ENCODE data around the gene TNRC6A. TPM values are rescaled to one million over a fixed set of nuclear protein-coding genes. Genes with fewer than 3 reads are reported as not detected.

TNRC6A gene
- total and polyA plus RNA-seq, 10 of the 15 experiments (the other 5 are each of a cell fraction or from before 2014, with no cell fraction given), result 4.6 to 41.3 (median 29.7) TPM

GRCh38 chr16:24826096-24826690 is 96.7 kb downstream of the TNRC6A start:
- no peak for DNase-seq (ENCODE audit: low read depth, low spot score)
- TF ChIP-seq, protein P1, sequence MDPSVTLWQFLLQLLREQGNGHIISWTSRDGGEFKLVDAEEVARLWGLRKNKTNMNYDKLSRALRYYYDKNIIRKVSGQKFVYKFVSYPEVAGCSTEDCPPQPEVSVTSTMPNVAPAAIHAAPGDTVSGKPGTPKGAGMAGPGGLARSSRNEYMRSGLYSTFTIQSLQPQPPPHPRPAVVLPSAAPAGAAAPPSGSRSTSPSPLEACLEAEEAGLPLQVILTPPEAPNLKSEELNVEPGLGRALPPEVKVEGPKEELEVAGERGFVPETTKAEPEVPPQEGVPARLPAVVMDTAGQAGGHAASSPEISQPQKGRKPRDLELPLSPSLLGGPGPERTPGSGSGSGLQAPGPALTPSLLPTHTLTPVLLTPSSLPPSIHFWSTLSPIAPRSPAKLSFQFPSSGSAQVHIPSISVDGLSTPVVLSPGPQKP (IDR thresholded peaks at IDR 0.05; ENCODE audit: low read depth, low read length), result no peak
- TF ChIP-seq CHD1 (IDR thresholded peaks at IDR 0.05; ENCODE audit: low read depth, low read length) (no peak), SUPT20H (IDR thresholded peaks at IDR 0.05; ENCODE audit: borderline replicate concordance, control insufficient read depth, low read depth, low read length) (no peak), NRF1 (conservative IDR thresholded peaks at IDR 0.05; ENCODE audit: low read depth, low read length) (no peak), RAD51 (IDR thresholded peaks at IDR 0.05) (no peak), IRF4 (IDR thresholded peaks at IDR 0.05; ENCODE audit: low read depth, low read length) (no peak), IKZF1 (conservative IDR thresholded peaks at IDR 0.05) (no peak), IRF5 (IDR thresholded peaks at IDR 0.05; ENCODE audit: borderline replicate concordance) (no peak)
- TF ChIP-seq, protein P2, sequence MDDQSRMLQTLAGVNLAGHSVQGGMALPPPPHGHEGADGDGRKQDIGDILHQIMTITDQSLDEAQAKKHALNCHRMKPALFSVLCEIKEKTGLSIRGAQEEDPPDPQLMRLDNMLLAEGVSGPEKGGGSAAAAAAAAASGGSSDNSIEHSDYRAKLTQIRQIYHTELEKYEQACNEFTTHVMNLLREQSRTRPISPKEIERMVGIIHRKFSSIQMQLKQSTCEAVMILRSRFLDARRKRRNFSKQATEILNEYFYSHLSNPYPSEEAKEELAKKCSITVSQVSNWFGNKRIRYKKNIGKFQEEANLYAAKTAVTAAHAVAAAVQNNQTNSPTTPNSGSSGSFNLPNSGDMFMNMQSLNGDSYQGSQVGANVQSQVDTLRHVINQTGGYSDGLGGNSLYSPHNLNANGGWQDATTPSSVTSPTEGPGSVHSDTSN (IDR thresholded peaks at IDR 0.05; ENCODE audit: insufficient replicate concordance, low read depth, low read length), result no peak
- TF ChIP-seq, protein P3, sequence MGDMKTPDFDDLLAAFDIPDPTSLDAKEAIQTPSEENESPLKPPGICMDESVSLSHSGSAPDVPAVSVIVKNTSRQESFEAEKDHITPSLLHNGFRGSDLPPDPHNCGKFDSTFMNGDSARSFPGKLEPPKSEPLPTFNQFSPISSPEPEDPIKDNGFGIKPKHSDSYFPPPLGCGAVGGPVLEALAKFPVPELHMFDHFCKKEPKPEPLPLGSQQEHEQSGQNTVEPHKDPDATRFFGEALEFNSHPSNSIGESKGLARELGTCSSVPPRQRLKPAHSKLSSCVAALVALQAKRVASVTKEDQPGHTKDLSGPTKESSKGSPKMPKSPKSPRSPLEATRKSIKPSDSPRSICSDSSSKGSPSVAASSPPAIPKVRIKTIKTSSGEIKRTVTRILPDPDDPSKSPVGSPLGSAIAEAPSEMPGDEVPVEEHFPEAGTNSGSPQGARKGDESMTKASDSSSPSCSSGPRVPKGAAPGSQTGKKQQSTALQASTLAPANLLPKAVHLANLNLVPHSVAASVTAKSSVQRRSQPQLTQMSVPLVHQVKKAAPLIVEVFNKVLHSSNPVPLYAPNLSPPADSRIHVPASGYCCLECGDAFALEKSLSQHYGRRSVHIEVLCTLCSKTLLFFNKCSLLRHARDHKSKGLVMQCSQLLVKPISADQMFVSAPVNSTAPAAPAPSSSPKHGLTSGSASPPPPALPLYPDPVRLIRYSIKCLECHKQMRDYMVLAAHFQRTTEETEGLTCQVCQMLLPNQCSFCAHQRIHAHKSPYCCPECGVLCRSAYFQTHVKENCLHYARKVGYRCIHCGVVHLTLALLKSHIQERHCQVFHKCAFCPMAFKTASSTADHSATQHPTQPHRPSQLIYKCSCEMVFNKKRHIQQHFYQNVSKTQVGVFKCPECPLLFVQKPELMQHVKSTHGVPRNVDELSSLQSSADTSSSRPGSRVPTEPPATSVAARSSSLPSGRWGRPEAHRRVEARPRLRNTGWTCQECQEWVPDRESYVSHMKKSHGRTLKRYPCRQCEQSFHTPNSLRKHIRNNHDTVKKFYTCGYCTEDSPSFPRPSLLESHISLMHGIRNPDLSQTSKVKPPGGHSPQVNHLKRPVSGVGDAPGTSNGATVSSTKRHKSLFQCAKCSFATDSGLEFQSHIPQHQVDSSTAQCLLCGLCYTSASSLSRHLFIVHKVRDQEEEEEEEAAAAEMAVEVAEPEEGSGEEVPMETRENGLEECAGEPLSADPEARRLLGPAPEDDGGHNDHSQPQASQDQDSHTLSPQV (IDR thresholded peaks at IDR 0.05), result no peak
- SMC1A ChIA-PET (ENCODE audit: uncharacterized antibody, unreplicated experiment), result interaction anchor here (0.5 kb wide), 1 partner anchor 74 kb away, joined by 3 read pairs; no protein-coding TSS in a partner anchor
- FAIRE-seq, result no peak
- Histone ChIP-seq H3K4me1 (ENCODE audit: control insufficient read depth, insufficient read depth, low read length) (no peaks in the 10 kb centered on the region), H3K36me3 (ENCODE audit: control insufficient read depth in 2 of 2, insufficient read depth in 2 of 2, low read length in 1 of 2) (peaks cover 5 to 20% of the 10 kb centered on the region in 2 experiments; a peak in 3 of 4 replicates), H3K27ac (ENCODE audit: control insufficient read depth, insufficient read depth) (no peak overlapping the region), H4K20me1 (ENCODE audit: control insufficient read depth, insufficient read depth) (no peaks in the 10 kb centered on the region), H3K9me3 (replicated peaks; ENCODE audit: control insufficient read depth, insufficient read depth, low read length) (no peaks in the 10 kb centered on the region), H3K27me3 (replicated peaks in 1 of 2; ENCODE audit: control insufficient read depth in 2 of 2, insufficient read depth in 2 of 2, low read length in 1 of 2) (no peaks in the 10 kb centered on the region), H3K4me3 (no peak overlapping the region), H3K9ac (ENCODE audit: control insufficient read depth, insufficient read depth, low read length) (no peak overlapping the region), H3K4me2 (ENCODE audit: control insufficient read depth, insufficient read depth) (no peak overlapping the region), H3K79me2 (ENCODE audit: control insufficient read depth, insufficient read depth, low read length) (no peaks in the 10 kb centered on the region), H2AFZ (ENCODE audit: control insufficient read depth, low read depth, low read length) (no peak overlapping the region)
- no peak for ATAC-seq
- in situ Hi-C loops (cut with MboI), result no loop called here
- 86% methylated on average over 9 of the region's 12 CpGs for WGBS (ENCODE audit: insufficient coverage, insufficient replicate concordance, low lambda C conversion rate, missing lambda C conversion rate)
- CTCF ChIA-PET, result no interaction called here
- POLR2A ChIA-PET, result interaction anchor here (0.5 kb wide), 1 partner anchor 170 kb away, joined by 3 read pairs; no protein-coding TSS in a partner anchor
- intact Hi-C loops (cut with micrococcal nuclease; ENCODE audit: unreplicated experiment), result no loop called here
- RAD21 ChIA-PET (ENCODE audit: unreplicated experiment), result no interaction called here
- no TSS peak for BruUV-seq (replicated peaks)
